Activated CD8-positive, alpha-beta T cell treated with anti-CD3 and anti-CD28 coated beads for 36 hours (primary cell): Measurements from ENCODE around the gene HOXB1. TPM values are rescaled to one million over a fixed set of nuclear protein-coding genes. Genes with fewer than 3 reads are reported as not detected.

Experiments
- ATAC-seq: fragments of 200-7000 bp; cut with Tn5 transposase; one replicate; pipeline ENCODE4 v1.10.0; 2021; ENCODE audit warnings: mild to moderate bottlenecking, moderate library complexity
- CTCF ChIA-PET: fragments of 350-600 bp; sonication (Branson Sonifier 250); formaldehyde crosslinking; loops from one replicate; lab custom pipeline; 2021; ENCODE audit warnings: antibody characterized with exemption; lab: Charles Lee
- POLR2A ChIA-PET: fragments of 350-600 bp; sonication (Branson Sonifier 250); formaldehyde crosslinking; loops from one replicate; lab custom pipeline; 2021; ENCODE audit warnings: antibody characterized with exemption; lab: Charles Lee
- DNase-seq: peaks from one replicate; pipeline ENCODE4 v3.0.0-alpha.2; 2020
- H3K27ac Mint-ChIP-seq: one replicate; pipeline ENCODE4 v1.8.0; 2021; ENCODE audit warnings: mild to moderate bottlenecking, mixed read lengths
- H3K27me3 Mint-ChIP-seq: one replicate; pipeline ENCODE4 v1.8.0; 2021; ENCODE audit warnings: mixed read lengths
- H3K36me3 Mint-ChIP-seq: one replicate; pipeline ENCODE4 v1.8.0; 2021; ENCODE audit warnings: low read depth, mixed read lengths
- H3K4me1 Mint-ChIP-seq: one replicate; pipeline ENCODE4 v1.8.0; 2021; ENCODE audit warnings: low read depth, mixed read lengths
- H3K4me3 Mint-ChIP-seq: one replicate; pipeline ENCODE4 v1.8.0; 2021; ENCODE audit warnings: mild to moderate bottlenecking, moderate library complexity, mixed read lengths
- H3K9me3 Mint-ChIP-seq: one replicate; pipeline ENCODE4 v1.8.0; 2021; ENCODE audit warnings: mixed read lengths
- intact Hi-C: fragments of 100-400 bp; cut with micrococcal nuclease; formaldehyde crosslinking; loops from one replicate; pipeline ENCODE4 v1.10.0; 2022
- total RNA-seq, 2 experiments: library from RNA; stranded (reverse); gene quantifications; one replicate each; pipeline ENCODE4 v1.2.3, GENCODE V29; 2021
- TF ChIP-seq, protein P1 (sequence below): fragments of 200-600 bp; IDR thresholded peaks from one replicate; pipeline ENCODE4 v1.8.0; 2022; ENCODE audit warnings: antibody characterized with exemption, mild to moderate bottlenecking

HOXB1 gene
- total RNA-seq, 2 experiments from 2014 or later, result not detected

DNA sequence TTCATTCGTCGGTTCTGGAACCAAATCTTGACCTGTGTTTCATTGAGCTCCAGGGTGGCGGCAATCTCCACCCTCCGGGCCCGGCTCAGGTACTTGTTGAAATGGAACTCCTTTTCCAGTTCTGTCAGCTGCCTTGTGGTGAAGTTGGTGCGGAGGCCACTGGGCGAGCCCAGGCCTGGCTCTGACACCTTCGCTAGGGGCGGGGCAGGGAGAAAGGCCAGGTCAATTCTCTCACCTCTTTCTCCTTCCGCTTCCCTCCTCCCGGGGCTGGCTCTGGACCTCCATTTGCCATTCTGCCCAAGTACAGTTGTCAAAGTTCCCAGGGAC is 1.2 kb downstream of the HOXB1 start:
- ATAC-seq (no peak), DNase-seq (no peak)
- Mint-ChIP-seq H3K4me3 (no peak overlapping the region), H3K27ac (no peak overlapping the region), H3K4me1 (peaks cover 11% of the 10 kb centered on the region), H3K36me3 (no peaks in the 10 kb centered on the region), H3K9me3 (no peaks in the 10 kb centered on the region), H3K27me3 (peaks cover 19% of the 10 kb centered on the region)
- ChIA-PET CTCF (no interaction called here), POLR2A (no interaction called here)
- intact Hi-C loops, result no loop called here
- TF ChIP-seq, protein P1, sequence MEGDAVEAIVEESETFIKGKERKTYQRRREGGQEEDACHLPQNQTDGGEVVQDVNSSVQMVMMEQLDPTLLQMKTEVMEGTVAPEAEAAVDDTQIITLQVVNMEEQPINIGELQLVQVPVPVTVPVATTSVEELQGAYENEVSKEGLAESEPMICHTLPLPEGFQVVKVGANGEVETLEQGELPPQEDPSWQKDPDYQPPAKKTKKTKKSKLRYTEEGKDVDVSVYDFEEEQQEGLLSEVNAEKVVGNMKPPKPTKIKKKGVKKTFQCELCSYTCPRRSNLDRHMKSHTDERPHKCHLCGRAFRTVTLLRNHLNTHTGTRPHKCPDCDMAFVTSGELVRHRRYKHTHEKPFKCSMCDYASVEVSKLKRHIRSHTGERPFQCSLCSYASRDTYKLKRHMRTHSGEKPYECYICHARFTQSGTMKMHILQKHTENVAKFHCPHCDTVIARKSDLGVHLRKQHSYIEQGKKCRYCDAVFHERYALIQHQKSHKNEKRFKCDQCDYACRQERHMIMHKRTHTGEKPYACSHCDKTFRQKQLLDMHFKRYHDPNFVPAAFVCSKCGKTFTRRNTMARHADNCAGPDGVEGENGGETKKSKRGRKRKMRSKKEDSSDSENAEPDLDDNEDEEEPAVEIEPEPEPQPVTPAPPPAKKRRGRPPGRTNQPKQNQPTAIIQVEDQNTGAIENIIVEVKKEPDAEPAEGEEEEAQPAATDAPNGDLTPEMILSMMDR, result no peak

DNA sequence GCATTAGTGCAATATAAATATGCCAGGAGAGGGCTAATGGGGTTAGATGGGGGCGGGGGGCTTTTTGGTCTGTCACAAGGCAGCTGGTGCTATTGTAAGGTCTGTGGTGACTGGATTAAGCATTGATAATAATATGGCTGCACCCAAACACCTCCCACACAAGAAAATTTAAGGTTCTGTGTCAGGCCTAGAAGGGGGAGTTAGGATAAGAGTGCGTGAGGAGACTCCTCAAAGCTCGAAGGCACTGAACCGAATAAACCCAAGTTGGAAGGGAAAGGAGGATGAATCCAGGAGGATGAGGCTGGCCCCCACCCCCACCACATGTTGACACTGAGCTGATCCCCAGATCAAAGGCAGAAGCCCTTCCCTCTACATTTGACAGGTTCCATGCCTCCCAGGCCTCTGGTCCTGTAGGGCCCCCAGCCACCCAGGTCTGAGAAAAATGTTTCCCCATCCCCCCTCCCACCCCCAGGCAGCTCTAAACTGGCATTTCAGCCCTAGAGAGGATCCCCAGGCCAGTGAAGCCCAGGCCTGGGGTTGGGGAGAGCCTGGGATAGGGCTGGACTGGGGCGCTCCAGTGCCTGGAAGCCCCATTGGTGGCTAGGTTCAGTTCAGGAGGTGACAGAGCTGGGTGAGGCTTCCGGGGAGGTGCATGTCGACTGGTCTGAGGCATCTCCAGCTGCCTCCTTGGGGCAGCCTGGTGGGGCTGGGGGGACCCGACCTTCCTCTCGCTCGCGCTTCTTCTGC is 1.7 kb downstream of the HOXB1 start:
- intact Hi-C loops, result no loop called here
- Mint-ChIP-seq H3K27ac (no peak overlapping the region), H3K36me3 (no peaks in the 10 kb centered on the region), H3K9me3 (no peaks in the 10 kb centered on the region), H3K4me3 (no peak overlapping the region), H3K27me3 (peaks cover 21% of the 10 kb centered on the region), H3K4me1 (peaks cover 11% of the 10 kb centered on the region)
- ChIA-PET CTCF (interaction anchor here (1.4 to 1.5 kb wide), 2 partner anchors 10 to 64 kb away, joined by 3 read pairs; no protein-coding TSS in a partner anchor), POLR2A (no interaction called here)
- TF ChIP-seq, protein P1, result no peak
- ATAC-seq, result no peak
- no peak for DNase-seq

DNA sequence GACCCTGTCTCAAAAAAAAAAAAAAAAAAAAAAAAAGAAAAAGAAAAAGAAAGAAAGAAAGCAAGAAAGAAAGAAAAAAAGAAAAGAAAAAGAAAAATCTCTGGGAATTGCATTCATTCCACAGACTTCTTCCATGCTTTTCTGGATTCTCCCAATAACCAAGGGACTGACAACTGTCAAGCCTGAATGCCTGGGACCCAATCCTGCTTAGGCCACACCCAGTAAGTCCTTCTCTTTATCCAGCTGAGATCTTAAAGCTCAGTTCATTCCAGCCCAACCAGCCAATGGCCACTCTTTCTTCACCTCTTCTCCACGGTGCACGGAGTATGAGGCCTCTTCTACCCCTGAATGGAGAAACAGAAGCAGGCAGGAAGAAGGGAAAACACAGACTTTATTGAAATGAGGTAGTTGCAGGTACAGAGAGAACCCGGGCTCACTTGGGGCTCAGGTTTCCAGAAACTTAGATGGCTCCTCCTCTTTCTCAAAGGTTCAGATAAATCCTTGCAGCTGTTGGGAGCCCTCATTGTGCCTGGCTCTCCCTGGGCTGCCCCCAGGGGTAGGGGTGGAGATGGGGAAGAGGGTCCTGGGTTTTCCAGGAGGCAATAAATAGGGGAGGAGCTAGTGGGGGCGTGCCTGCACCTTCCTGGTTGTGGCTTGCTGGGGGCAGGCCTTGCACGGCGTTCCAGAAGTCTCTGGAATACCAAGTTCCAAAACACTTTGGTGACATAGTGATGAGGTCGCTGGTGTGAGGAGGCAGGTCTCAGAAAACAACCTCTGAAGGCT is 2.5 kb downstream of the HOXB1 start:
- H3K9me3 Mint-ChIP-seq, result no peaks in the 10 kb centered on the region
- peaks cover 11% of the 10 kb centered on the region for H3K4me1 Mint-ChIP-seq

DNA sequence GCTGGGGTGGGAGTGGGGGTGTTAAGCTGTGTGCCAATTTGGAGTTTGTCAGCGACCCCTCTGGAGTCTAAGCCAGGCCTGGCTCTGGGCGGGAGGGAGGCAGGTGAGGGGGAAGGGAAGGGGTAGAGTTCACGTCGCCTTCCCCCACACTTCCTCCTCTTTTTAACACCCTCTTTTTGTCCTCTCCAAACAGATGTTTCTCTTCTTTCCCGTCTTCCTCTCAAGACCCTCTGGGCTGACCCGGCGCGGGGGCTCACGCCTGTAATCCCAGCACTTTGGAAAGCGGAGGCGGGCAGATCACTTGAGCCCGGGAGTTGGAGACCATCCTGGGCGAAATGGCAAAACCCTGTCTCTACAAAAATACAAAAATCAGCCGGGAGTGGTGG is 3.3 kb downstream of the HOXB1 start:
- Mint-ChIP-seq H3K27me3 (peaks cover 27% of the 10 kb centered on the region), H3K4me1 (peaks cover 11% of the 10 kb centered on the region), H3K36me3 (no peaks in the 10 kb centered on the region), H3K9me3 (no peaks in the 10 kb centered on the region), H3K27ac (no peak overlapping the region), H3K4me3 (no peak overlapping the region)
- intact Hi-C loops, result no loop called here
- TF ChIP-seq, protein P1, result no peak
- DNase-seq (no peak), ATAC-seq (no peak)
- ChIA-PET CTCF (interaction anchor here (1.4 to 1.5 kb wide), 2 partner anchors 8 to 65 kb away, joined by 3 read pairs; no protein-coding TSS in a partner anchor), POLR2A (interaction anchor here (0.6 kb wide), 1 partner anchor 126 kb away, joined by 3 read pairs; no protein-coding TSS in a partner anchor)

More for the DNA sequence above, 2.5 kb downstream of the HOXB1 start:
- no peak for DNase-seq
- Mint-ChIP-seq H3K36me3 (no peaks in the 10 kb centered on the region), H3K27me3 (peaks cover 25% of the 10 kb centered on the region), H3K27ac (no peak overlapping the region), H3K4me3 (no peak overlapping the region)
- POLR2A ChIA-PET, result no interaction called here
- CTCF ChIA-PET, result interaction anchor here (1.4 to 1.5 kb wide), 2 partner anchors 9 to 65 kb away, joined by 3 read pairs; no protein-coding TSS in a partner anchor
- TF ChIP-seq, protein P1, result no peak
- no peak for ATAC-seq
- intact Hi-C loops, result no loop called here
